HepG2 (cell line): ENCODE results near the gene NEAT1. TPM values are rescaled to one million over a fixed set of nuclear protein-coding genes. Genes with fewer than 3 reads are reported as not detected.

Source experiments
- ELF3 ChIP-seq: IDR thresholded peaks from 2 replicates; pipeline ENCODE4 v1.6.1; 2016; ENCODE audit warnings: missing genetic modification reagents, missing compliant biosample characterization
- FOXP4 ChIP-seq: sonication (generic); formaldehyde crosslinking; IDR thresholded peaks from 2 replicates; pipeline ENCODE4 v1.4.0; 2020; ENCODE audit warnings: missing genetic modification reagents
- MXD1 ChIP-seq: sonication (generic); formaldehyde crosslinking; IDR thresholded peaks from 2 replicates; pipeline ENCODE4 v1.4.0; 2020; ENCODE audit warnings: mild to moderate bottlenecking, missing genetic modification reagents
- NFIB ChIP-seq: sonication (generic); formaldehyde crosslinking; IDR thresholded peaks from 2 replicates; pipeline ENCODE4 v1.9.0; 2021; ENCODE audit warnings: missing genetic modification reagents, mild to moderate bottlenecking, borderline replicate concordance
- SRSF1 ChIP-seq: fragments of 200-400 bp; formaldehyde crosslinking; optimal IDR thresholded peaks from 2 replicates; pipeline ENCODE3; 2017; ENCODE audit warnings: mild to moderate bottlenecking, low read depth, low read length, moderate library complexity
- TEAD3 ChIP-seq: optimal IDR thresholded peaks from 2 replicates; pipeline ENCODE3; 2016; ENCODE audit warnings: borderline replicate concordance
- ZBTB10 ChIP-seq: sonication (generic); formaldehyde crosslinking; IDR thresholded peaks from 2 replicates; pipeline ENCODE4 v1.4.0; 2020; ENCODE audit warnings: missing genetic modification reagents, borderline replicate concordance
- ZBTB2 ChIP-seq: sonication (generic); formaldehyde crosslinking; IDR thresholded peaks from 2 replicates; pipeline ENCODE4 v1.8.0; 2022; ENCODE audit warnings: low read depth, missing genetic modification reagents
- ZFP62 ChIP-seq: sonication (generic); formaldehyde crosslinking; IDR thresholded peaks from 2 replicates; pipeline ENCODE4 v1.4.0; 2020; ENCODE audit warnings: missing genetic modification reagents
- ZNF543 ChIP-seq: sonication (generic); formaldehyde crosslinking; IDR thresholded peaks from 2 replicates; pipeline ENCODE4 v1.4.0; 2020; ENCODE audit warnings: mild to moderate bottlenecking, missing genetic modification reagents
- ZNF576 ChIP-seq: sonication (generic); formaldehyde crosslinking; IDR thresholded peaks from 2 replicates; pipeline ENCODE4 v1.4.0; 2020; ENCODE audit warnings: mild to moderate bottlenecking, missing genetic modification reagents
- polyA plus RNA-seq, 8 experiments: library from polyadenylated mRNA; depleted of rRNA in 3 of 8; stranded (reverse) in 7 of 8; unstranded in 1 of 8; fragments of >200 nt; fragmentation: Illumina TruSeq in 4 of 8; extraction: Trizol in 4 of 8; gene quantifications; 2 replicates each; pipeline versions ENCODE4 v1.2.1 to v1.2.3, GENCODE V29; 2011 to 2016; ENCODE audit warnings: low read depth in 4 of 8, missing spikeins in 1 of 8, mixed read lengths in 1 of 8; ENCODE audit not compliant: insufficient read depth in 1 of 8
- total RNA-seq, 5 experiments: library from RNA; depleted of rRNA; stranded (reverse); fragments of >200 nt; fragmentation: Illumina TruSeq; extraction: Trizol; gene quantifications; 2 replicates each; pipeline ENCODE4 v1.2.3, GENCODE V29; 2016; ENCODE audit warnings: low read depth in 1 of 5

NEAT1 gene
- total and polyA plus RNA-seq, 2 of the 13 experiments (the other 11 are each of a cell fraction or from before 2014, with no cell fraction given): 20.5 to 41.2 TPM

- TF ChIP-seq ZNF576 (CRISPR knock-in tag) (no peak), ZFP62 (CRISPR knock-in tag) (no peak), ZNF543 (CRISPR knock-in tag) (no peak), NFIB (CRISPR knock-in tag) (no peak), ELF3 (no peak), MXD1 (CRISPR knock-in tag) (no peak), SRSF1 (no peak), TEAD3 (CRISPR knock-in tag) (no peak), ZBTB2 (CRISPR knock-in tag) (no peak), FOXP4 (CRISPR knock-in tag) (no peak), ZBTB10 (CRISPR knock-in tag) (no peak)
- TF ChIP-seq, all 625 proteins: peak for 0
These were observed 29.0 kb upstream of the NEAT1 start (continued) for GRCh38 chr11:65393513-65394079.
